IMR-90 (cell line): ENCODE results near the gene LTF. TPM values are rescaled to one million over a fixed set of nuclear protein-coding genes. Genes with fewer than 3 reads are reported as not detected.

ENCODE experiments used
- ATAC-seq: fragments of 200-7000 bp; cut with Tn5 transposase; 2 replicates; pipeline ENCODE4 v1.9.1; 2020; ENCODE audit warnings: low read depth, mild to moderate bottlenecking, moderate library complexity
- BruUV-seq: library from RNA; stranded (reverse); fragments of 400-500 nt; replicated peaks from 2 replicates; lab custom pipeline; 2021; lab: Mats Ljungman, UMichigan
- CTCF ChIA-PET: fragments of 300-600 bp; formaldehyde crosslinking; extraction: SDS; loops from one replicate; lab custom pipeline; 2021; ENCODE audit warnings: antibody characterized with exemption; lab: Yijun Ruan, JAX
- POLR2A ChIA-PET: fragments of 300-600 bp; sonication (Branson Sonifier 250); formaldehyde crosslinking; loops from one replicate; lab custom pipeline; 2022; ENCODE audit warnings: antibody characterized with exemption; ENCODE audit not compliant: unreplicated experiment; lab: Charles Lee
- DNase-seq: peaks from one replicate; pipeline ENCODE4 v3.0.0; 2013
- H2AFZ ChIP-seq: replicated peaks from 2 replicates; pipeline ENCODE3; 2013; ENCODE audit warnings: low read length, mild to moderate bottlenecking; ENCODE audit not compliant: poor library complexity
- H2AK5ac ChIP-seq: 2 replicates; pipeline ENCODE4 v1.6.1; 2013; ENCODE audit warnings: low read depth, low read length, inconsistent platforms
- H2AK9ac ChIP-seq: replicated peaks from 2 replicates; pipeline ENCODE3; 2013; ENCODE audit warnings: mild to moderate bottlenecking, low read depth, low read length, moderate library complexity; ENCODE audit not compliant: poor library complexity
- H2BK120ac ChIP-seq: 2 replicates; pipeline ENCODE4 v1.6.1; 2013; ENCODE audit warnings: low read depth, low read length, inconsistent platforms
- H2BK15ac ChIP-seq: 3 replicates; pipeline ENCODE4 v1.6.1; 2013; ENCODE audit warnings: low read depth, low read length, inconsistent platforms
- H2BK20ac ChIP-seq: 2 replicates; pipeline ENCODE4 v1.6.1; 2013; ENCODE audit warnings: low read depth, mild to moderate bottlenecking, inconsistent platforms, low read length, moderate library complexity
- H2BK5ac ChIP-seq: 2 replicates; pipeline ENCODE4 v1.6.1; 2013; ENCODE audit warnings: mild to moderate bottlenecking, low read depth, low read length, inconsistent platforms; ENCODE audit not compliant: poor library complexity, severe bottlenecking
- H3K14ac ChIP-seq: replicated peaks from 2 replicates; pipeline ENCODE4 v1.6.1; 2013; ENCODE audit warnings: low read depth, low read length, inconsistent platforms
- H3K18ac ChIP-seq: 2 replicates; pipeline ENCODE4 v1.6.1; 2013; ENCODE audit warnings: low read depth, low read length, control low read depth
- H3K23ac ChIP-seq: 2 replicates; pipeline ENCODE4 v1.6.1; 2013; ENCODE audit warnings: low read depth, low read length, inconsistent platforms
- H3K27ac ChIP-seq: 2 replicates; pipeline ENCODE4 v1.5.1; 2013; ENCODE audit warnings: mild to moderate bottlenecking, control low read depth, low read length; ENCODE audit not compliant: insufficient read depth
- H3K27me3 ChIP-seq: 2 replicates; pipeline ENCODE4 v1.6.1; 2013; ENCODE audit warnings: low read length; ENCODE audit not compliant: control insufficient read depth, insufficient read depth
- H3K36me3 ChIP-seq: 2 replicates; pipeline ENCODE4 v1.6.1; 2013; ENCODE audit warnings: low read length, mixed read lengths; ENCODE audit not compliant: control insufficient read depth, insufficient read depth
- H3K4ac ChIP-seq: 2 replicates; pipeline ENCODE4 v1.6.1; 2013; ENCODE audit warnings: low read depth, low read length, inconsistent platforms
- H3K4me1 ChIP-seq: 2 replicates; pipeline ENCODE4 v1.6.1; 2013; ENCODE audit warnings: low read length, mixed read lengths; ENCODE audit not compliant: control insufficient read depth, insufficient read depth
- H3K4me2 ChIP-seq: 2 replicates; pipeline ENCODE4 v1.6.1; 2013; ENCODE audit warnings: low read depth, mild to moderate bottlenecking, control low read depth, low read length, moderate library complexity
- H3K4me3 ChIP-seq: 2 replicates; pipeline ENCODE4 v1.5.1; 2013; ENCODE audit warnings: low read depth, mild to moderate bottlenecking, control low read depth, low read length, moderate library complexity; ENCODE audit not compliant: insufficient read depth
- H3K56ac ChIP-seq: 2 replicates; pipeline ENCODE4 v1.6.1; 2013; ENCODE audit warnings: low read length, inconsistent platforms; ENCODE audit not compliant: insufficient read depth; ENCODE audit errors: extremely low read depth
- H3K79me1 ChIP-seq, 2 experiments: 2 replicates each; pipeline ENCODE4 v1.6.1; 2013; ENCODE audit warnings: low read length in 2 of 2, inconsistent platforms in 1 of 2, low read depth in 1 of 2
- H3K9ac ChIP-seq: 2 replicates; pipeline ENCODE4 v1.6.1; 2013; ENCODE audit warnings: low read depth, low read length, control low read depth
- H3K9me1 ChIP-seq: 2 replicates; pipeline ENCODE4 v1.6.1; 2013; ENCODE audit warnings: low read length, inconsistent platforms; ENCODE audit not compliant: insufficient read depth
- H3K9me3 ChIP-seq: 2 replicates; pipeline ENCODE4 v1.6.1; 2013; ENCODE audit warnings: low read length; ENCODE audit not compliant: control insufficient read depth, insufficient read depth
- H4K20me1 ChIP-seq: 2 replicates; pipeline ENCODE4 v1.6.1; 2013; ENCODE audit warnings: low read length, inconsistent platforms; ENCODE audit not compliant: insufficient read depth
- H4K5ac ChIP-seq: 2 replicates; pipeline ENCODE4 v1.6.1; 2013; ENCODE audit warnings: mild to moderate bottlenecking, low read depth, low read length, control low read depth
- H4K8ac ChIP-seq, 2 experiments: 2 replicates each; pipeline ENCODE4 v1.6.1; 2013; ENCODE audit warnings: low read depth in 2 of 2, low read length in 2 of 2, control low read depth in 1 of 2, inconsistent platforms in 1 of 2
- H4K91ac ChIP-seq: 2 replicates; pipeline ENCODE4 v1.6.1; 2013; ENCODE audit warnings: low read depth, low read length, inconsistent platforms; ENCODE audit not compliant: insufficient read depth
- CEBPB ChIP-seq: IDR thresholded peaks from 2 replicates; pipeline ENCODE4 v1.6.1; 2012; ENCODE audit warnings: low read depth, low read length, improper control_type of control experiment
- CTCF ChIP-seq: conservative IDR thresholded peaks from 2 replicates; pipeline ENCODE4 v1.5.1; 2012; ENCODE audit warnings: mild to moderate bottlenecking, low read depth, low read length, improper control_type of control experiment
- MAFK ChIP-seq: IDR thresholded peaks from 2 replicates; pipeline ENCODE4 v1.6.1; 2012; ENCODE audit warnings: low read depth, low read length, improper control_type of control experiment
- MAZ ChIP-seq: IDR thresholded peaks from 2 replicates; pipeline ENCODE4 v1.6.1; 2012; ENCODE audit warnings: low read depth, mild to moderate bottlenecking, low read length, improper control_type of control experiment, moderate library complexity, borderline replicate concordance
- POLR2A ChIP-seq: IDR thresholded peaks from 2 replicates; pipeline ENCODE4 v1.6.1; 2012; ENCODE audit warnings: mild to moderate bottlenecking, low read depth, low read length
- RAD21 ChIP-seq: IDR thresholded peaks from 2 replicates; pipeline ENCODE4 v1.6.1; 2012; ENCODE audit warnings: low read length, improper control_type of control experiment
- RCOR1 ChIP-seq: IDR thresholded peaks from 2 replicates; pipeline ENCODE4 v1.6.1; 2012; ENCODE audit warnings: mild to moderate bottlenecking, low read length, improper control_type of control experiment; ENCODE audit not compliant: insufficient replicate concordance
- RFX5 ChIP-seq: IDR thresholded peaks from 2 replicates; pipeline ENCODE4 v1.8.0; 2012; ENCODE audit warnings: low read depth, mild to moderate bottlenecking, low read length, moderate library complexity
- USF2 ChIP-seq: fragments of 150-350 bp; IDR thresholded peaks from 2 replicates; pipeline ENCODE4 v1.6.1; 2017; ENCODE audit warnings: mild to moderate bottlenecking, antibody characterized with exemption, low read length, low read depth
- WGBS, 2 experiments: methylation state at CpG; one replicate each; pipeline versions ENCODE4 v1.1.5 to v1.1.7; 2013; ENCODE audit warnings: missing lambda C conversion rate in 2 of 2; ENCODE audit not compliant: insufficient read length in 1 of 2; ENCODE audit errors: extremely low coverage in 2 of 2; 5-methylcytosine and 5-hydroxymethylcytosine counted together
- dilution Hi-C: fragments of 300-500 bp; cut with HindIII; formaldehyde crosslinking; loops from one replicate; pipeline ENCODE4 v1.14.3; 2018; ENCODE audit warnings: low sequenced_read_pairs; ENCODE audit not compliant: unreplicated experiment
- in situ Hi-C: fragments of 300-500 bp; cut with MboI; formaldehyde crosslinking; loops from 3 replicates; pipeline ENCODE4 v1.14.3; 2019; ENCODE audit warnings: low sequenced_read_pairs, inconsistent platforms, mixed read lengths
- intact Hi-C: fragments of 100-400 bp; cut with micrococcal nuclease; formaldehyde crosslinking; loops from 2 replicates; pipeline ENCODE4 v1.10.0; 2022
- polyA plus RNA-seq, 3 experiments: library from polyadenylated mRNA; depleted of rRNA; stranded (reverse); fragments of >200 nt; gene quantifications; 2 replicates each; pipeline ENCODE4 v1.2.3, GENCODE V29; 2012; ENCODE audit warnings: low replicate concordance in 1 of 3
- total RNA-seq: library from RNA; depleted of rRNA; stranded (reverse); fragments of >200 nt; gene quantifications from 2 replicates; pipeline ENCODE4 v1.2.3, GENCODE V29; 2012
- TF ChIP-seq, protein P1 (sequence below): fragments of 150-350 bp; IDR thresholded peaks from 2 replicates; pipeline ENCODE4 v1.6.1; 2016; ENCODE audit warnings: low read depth, mild to moderate bottlenecking, low read length, moderate library complexity, borderline replicate concordance

The LTF gene
- total and polyA plus RNA-seq, 2 of the 4 experiments (the other 2 are of a cell fraction), result not detected

- CTCF ChIA-PET, result no interaction called here
Observed at GRCh38 chr3:46453526-46454208, 11.0 kb downstream of the LTF start.

More at GRCh38 chr3:46453526-46454208, 11.0 kb downstream of the LTF start:
- Histone ChIP-seq H2AFZ (no peak overlapping the region), H3K56ac (no peak overlapping the region), H3K79me1 (no peaks in the 10 kb centered on the region), H3K27ac (no peak overlapping the region), H4K91ac (no peak overlapping the region), H3K4me1 (no peaks in the 10 kb centered on the region), H3K27me3 (peaks cover 52% of the 10 kb centered on the region), H2BK15ac (no peak overlapping the region), H4K20me1 (no peaks in the 10 kb centered on the region), H3K9ac (no peak overlapping the region), H2AK5ac (no peak overlapping the region), H3K14ac (no peak overlapping the region), H3K9me3 (no peaks in the 10 kb centered on the region), H2BK20ac (no peak overlapping the region), H3K4ac (no peak overlapping the region), H2AK9ac (no peak overlapping the region), H4K8ac (no peak overlapping the region), H3K36me3 (no peaks in the 10 kb centered on the region), H3K4me2 (no peak overlapping the region), H3K23ac (no peak overlapping the region), H2BK120ac (no peak overlapping the region), H4K5ac (no peak overlapping the region), H3K18ac (no peak overlapping the region), H3K9me1 (no peaks in the 10 kb centered on the region), H2BK5ac (no peak overlapping the region), H3K4me3 (no peak overlapping the region)
- DNase-seq (no peak), ATAC-seq (no peak)
- 100% methylated on average over 1 of the region's 7 CpGs; no CpG with 5 or more reads in 1 of the 2 experiments for WGBS, 2 experiments
- TF ChIP-seq RCOR1 (no peak), POLR2A (no peak), CTCF (no peak), MAFK (no peak), RFX5 (no peak), RAD21 (no peak), USF2 (no peak), MAZ (no peak), CEBPB (no peak)
- TF ChIP-seq, protein P1, sequence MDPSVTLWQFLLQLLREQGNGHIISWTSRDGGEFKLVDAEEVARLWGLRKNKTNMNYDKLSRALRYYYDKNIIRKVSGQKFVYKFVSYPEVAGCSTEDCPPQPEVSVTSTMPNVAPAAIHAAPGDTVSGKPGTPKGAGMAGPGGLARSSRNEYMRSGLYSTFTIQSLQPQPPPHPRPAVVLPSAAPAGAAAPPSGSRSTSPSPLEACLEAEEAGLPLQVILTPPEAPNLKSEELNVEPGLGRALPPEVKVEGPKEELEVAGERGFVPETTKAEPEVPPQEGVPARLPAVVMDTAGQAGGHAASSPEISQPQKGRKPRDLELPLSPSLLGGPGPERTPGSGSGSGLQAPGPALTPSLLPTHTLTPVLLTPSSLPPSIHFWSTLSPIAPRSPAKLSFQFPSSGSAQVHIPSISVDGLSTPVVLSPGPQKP, result no peak
- in situ Hi-C loops (no loop called here), intact Hi-C loops (no loop called here), dilution Hi-C loops (no loop called here)
- no TSS peak for BruUV-seq
- POLR2A ChIA-PET, result no interaction called here
